ENCODE results near the gene FRK.
"Not testable (repeated sequence)": the region's sequence is repeated elsewhere in the genome, so short reads cannot be mapped to it uniquely, and the experiment has no call there.

DNA sequence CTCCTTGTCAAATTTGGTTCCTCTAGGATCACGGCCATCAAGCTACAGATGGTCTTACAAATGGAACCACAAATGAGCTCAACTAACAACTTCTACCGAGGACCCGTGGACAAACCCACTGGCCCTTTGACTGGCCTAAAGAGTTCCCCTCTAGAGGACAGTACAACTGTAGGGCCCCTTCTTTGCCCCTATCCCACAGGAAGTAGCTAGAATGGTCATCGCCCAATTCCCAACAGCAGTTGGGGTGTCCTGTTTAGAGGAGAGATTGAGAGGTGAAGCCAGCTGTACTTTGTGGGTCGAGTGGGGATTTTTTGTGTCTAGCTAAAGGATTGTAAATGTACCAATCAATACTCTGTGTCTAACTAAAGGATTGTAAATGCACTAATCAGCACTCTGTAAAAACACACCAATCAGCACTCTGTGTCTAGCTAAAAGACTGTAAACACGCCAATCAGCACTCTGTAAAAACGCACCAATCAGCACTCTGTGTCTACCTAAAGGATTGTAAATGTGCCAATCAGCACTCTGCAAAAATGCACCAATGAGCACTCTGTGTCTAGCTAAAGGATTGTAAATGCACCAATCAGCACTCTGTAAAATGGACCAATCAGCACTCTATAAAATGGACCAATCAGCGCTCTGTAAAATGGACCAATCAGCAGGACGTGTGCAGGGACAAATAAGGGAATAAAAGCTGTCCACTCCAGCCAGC, 35.5 kb upstream of the FRK start:
- TF ChIP-seq, protein P1, sequence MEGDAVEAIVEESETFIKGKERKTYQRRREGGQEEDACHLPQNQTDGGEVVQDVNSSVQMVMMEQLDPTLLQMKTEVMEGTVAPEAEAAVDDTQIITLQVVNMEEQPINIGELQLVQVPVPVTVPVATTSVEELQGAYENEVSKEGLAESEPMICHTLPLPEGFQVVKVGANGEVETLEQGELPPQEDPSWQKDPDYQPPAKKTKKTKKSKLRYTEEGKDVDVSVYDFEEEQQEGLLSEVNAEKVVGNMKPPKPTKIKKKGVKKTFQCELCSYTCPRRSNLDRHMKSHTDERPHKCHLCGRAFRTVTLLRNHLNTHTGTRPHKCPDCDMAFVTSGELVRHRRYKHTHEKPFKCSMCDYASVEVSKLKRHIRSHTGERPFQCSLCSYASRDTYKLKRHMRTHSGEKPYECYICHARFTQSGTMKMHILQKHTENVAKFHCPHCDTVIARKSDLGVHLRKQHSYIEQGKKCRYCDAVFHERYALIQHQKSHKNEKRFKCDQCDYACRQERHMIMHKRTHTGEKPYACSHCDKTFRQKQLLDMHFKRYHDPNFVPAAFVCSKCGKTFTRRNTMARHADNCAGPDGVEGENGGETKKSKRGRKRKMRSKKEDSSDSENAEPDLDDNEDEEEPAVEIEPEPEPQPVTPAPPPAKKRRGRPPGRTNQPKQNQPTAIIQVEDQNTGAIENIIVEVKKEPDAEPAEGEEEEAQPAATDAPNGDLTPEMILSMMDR (IDR thresholded peaks at IDR 0.05): not testable (repeated sequence)
- TF ChIP-seq POLR2A (IDR thresholded peaks at IDR 0.05): not testable (repeated sequence)
